Activated naive CD8-positive, alpha-beta T cell treated with anti-CD3 and anti-CD28 coated beads, Interleukin-2, amount 50 U/mL, for 24 hours (primary cell): Measurements from ENCODE around the gene SLC25A25.

Experiments
- ATAC-seq: fragments of 150-1000 bp; cut with Tn5 transposase; one replicate; pipeline ENCODE4 v1.10.0; 2021
- DNase-seq: peaks from one replicate; pipeline ENCODE4 v3.0.0; 2021
- H3K27ac Mint-ChIP-seq: one replicate; pipeline ENCODE4 v1.8.0; 2021; ENCODE audit warnings: mild to moderate bottlenecking, mixed read lengths
- H3K27me3 Mint-ChIP-seq: one replicate; pipeline ENCODE4 v1.8.0; 2021; ENCODE audit warnings: mixed read lengths
- H3K36me3 Mint-ChIP-seq: one replicate; pipeline ENCODE4 v1.8.0; 2021; ENCODE audit warnings: low read depth, mixed read lengths
- H3K4me1 Mint-ChIP-seq: one replicate; pipeline ENCODE4 v1.8.0; 2021; ENCODE audit warnings: mixed read lengths
- H3K4me3 Mint-ChIP-seq: one replicate; pipeline ENCODE4 v1.8.0; 2021; ENCODE audit warnings: mild to moderate bottlenecking, moderate library complexity, mixed read lengths
- H3K9me3 Mint-ChIP-seq: one replicate; pipeline ENCODE4 v1.8.0; 2021; ENCODE audit warnings: mixed read lengths

Gene SLC25A25

GRCh38 chr9:128150594-128151308 lies 82.7 kb downstream of the SLC25A25 start:
- Mint-ChIP-seq H3K9me3 (no peaks in the 10 kb centered on the region), H3K36me3 (no peaks in the 10 kb centered on the region), H3K4me1 (no peaks in the 10 kb centered on the region), H3K4me3 (no peak overlapping the region), H3K27ac (no peak overlapping the region), H3K27me3 (no peaks in the 10 kb centered on the region)
- peak; percentile 41 for ATAC-seq
- peak; percentile 21 for DNase-seq

- Mint-ChIP-seq H3K4me3 (no peak overlapping the region), H3K27me3 (no peaks in the 10 kb centered on the region), H3K27ac (no peak overlapping the region), H3K4me1 (no peaks in the 10 kb centered on the region), H3K9me3 (no peaks in the 10 kb centered on the region), H3K36me3 (no peaks in the 10 kb centered on the region)
- no peak for DNase-seq
- ATAC-seq: no peak
Measured at GRCh38 chr9:128151309-128152132, 83.5 kb downstream of the SLC25A25 start.

DNA sequence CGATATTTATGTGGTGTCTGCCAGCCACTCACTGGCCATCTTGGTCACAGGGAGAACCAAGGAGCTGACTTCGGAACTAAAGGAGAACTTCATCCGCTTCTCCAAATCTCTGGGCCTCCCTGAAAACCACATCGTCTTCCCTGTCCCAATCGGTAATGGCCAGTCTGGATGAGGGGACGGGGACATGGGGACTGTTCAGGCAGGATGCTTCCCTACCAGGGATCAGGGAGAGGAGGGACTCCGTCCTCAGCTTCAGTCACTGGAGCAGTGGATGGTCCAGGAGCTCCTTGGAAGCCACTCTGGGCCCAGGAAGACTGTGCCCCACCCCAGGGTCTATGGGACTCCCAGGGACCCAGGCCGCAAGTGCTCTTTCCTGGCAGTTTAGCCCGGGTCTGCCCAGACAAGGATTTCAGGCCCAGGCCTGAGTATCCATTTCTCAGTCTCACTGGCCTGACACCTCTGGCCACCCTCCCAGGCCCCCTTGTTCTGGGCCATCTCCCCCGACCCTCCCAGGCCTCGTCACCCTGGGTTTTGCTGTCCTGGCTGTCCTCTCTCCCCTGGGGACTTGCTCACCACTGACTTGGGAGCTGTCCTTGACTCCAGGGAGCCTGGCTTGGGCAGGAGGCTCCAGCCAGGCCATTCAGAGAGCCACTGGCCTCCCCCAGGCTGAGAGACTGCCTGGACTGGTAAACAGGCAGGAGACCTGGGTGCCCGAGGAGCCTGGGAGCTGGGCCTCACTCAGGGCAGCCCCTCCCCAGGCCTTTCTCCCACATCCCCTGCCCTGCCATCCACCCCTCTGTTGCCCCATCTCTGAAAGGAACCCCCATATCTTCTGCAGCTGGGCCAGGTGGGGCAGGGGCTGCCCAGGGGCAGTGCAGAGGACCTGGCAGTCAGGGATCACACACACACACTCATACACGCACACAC lies 84.4 kb downstream of the SLC25A25 start:
- Mint-ChIP-seq H3K4me3 (no peak overlapping the region), H3K27me3 (no peaks in the 10 kb centered on the region), H3K36me3 (no peaks in the 10 kb centered on the region), H3K9me3 (no peaks in the 10 kb centered on the region), H3K27ac (no peak overlapping the region), H3K4me1 (no peaks in the 10 kb centered on the region)
- no peak for DNase-seq
- no peak for ATAC-seq

DNA sequence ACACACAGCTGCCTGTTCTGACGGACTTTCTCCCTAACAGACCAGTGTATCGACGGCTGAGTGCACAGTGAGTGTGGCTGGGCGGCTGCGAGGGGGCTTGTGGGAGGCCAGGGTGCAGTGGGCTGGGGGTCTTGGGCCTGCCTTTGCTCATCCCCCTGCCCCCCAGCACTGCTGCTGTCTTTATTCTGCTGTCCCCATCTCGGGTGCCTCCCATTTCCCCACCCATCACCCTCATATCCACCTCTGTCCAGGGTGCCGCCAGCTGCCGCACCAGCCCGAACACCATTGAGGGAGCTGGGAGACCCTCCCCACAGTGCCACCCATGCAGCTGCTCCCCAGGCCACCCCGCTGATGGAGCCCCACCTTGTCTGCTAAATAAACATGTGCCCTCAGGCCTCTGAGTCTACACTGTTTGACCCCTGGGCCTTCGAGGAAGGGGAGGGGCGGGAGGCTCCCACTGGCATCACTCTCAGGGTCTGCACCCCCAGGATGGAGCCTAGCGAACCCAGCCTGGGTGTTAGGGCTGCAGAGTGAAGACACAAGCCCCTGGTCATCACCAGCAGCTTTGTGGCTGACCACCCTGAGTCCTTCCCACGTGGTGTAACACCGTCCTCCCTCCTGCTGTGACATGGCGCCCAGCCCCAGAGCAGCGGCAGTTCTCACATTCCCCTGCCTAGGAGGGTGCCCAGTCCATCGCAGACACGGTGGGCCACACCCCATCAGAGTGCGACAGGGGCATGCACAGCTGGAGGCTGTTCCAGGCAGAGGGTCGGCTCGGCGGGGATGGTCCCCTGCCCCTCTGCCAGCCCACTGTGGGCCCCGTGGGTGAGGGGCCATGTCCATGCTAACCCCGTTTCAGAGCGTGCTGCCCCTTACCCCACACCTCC lies 85.3 kb downstream of the SLC25A25 start:
- no peaks in the 10 kb centered on the region for H3K36me3 Mint-ChIP-seq

DNA sequence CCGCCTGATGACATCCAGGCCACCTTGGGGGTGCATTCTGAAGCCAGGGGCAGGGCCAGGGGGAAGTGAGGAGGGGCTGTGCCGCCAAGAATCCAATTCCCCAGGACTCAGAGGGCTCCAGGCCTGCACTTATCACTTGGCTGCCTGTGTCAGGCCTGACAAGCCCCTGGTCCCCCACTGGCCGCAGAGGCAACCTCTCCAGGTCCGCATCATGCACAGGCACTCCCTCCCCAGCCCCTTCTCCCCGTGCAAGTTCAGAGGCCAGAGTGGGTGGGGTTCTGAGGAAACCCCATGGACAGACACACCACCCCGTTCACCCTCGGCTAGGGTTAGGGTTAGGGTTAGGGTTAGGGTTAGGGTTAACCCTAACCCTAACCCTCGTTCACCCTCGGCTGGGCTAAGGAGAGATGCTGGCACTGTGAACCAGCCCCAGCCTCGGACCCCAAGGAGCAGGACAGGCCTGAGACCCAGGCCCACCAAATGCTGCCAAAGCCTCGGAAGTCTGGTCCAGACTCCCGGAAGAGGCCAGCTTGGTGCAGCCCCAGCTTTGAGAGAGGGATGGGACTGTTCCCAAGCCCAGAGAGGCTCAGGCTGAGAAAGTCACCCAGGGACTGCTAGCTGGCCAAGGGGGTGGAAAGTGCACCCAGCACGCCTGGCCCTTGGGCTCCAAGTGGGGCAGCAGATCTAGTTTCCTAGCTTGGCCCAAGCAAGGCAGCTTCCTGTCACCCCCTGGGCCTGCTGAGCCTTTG lies 86.1 kb downstream of the SLC25A25 start:
- H3K4me1 Mint-ChIP-seq: no peaks in the 10 kb centered on the region
- no peak for ATAC-seq
- H3K27me3 Mint-ChIP-seq: no peaks in the 10 kb centered on the region

More for the DNA sequence above, 85.3 kb downstream of the SLC25A25 start:
- no peak for ATAC-seq
- H3K27me3 Mint-ChIP-seq: no peaks in the 10 kb centered on the region
- no peaks in the 10 kb centered on the region for H3K4me1 Mint-ChIP-seq
- DNase-seq: no peak
- H3K9me3 Mint-ChIP-seq: no peaks in the 10 kb centered on the region
- H3K27ac Mint-ChIP-seq: no peak overlapping the region
- no peak overlapping the region for H3K4me3 Mint-ChIP-seq

DNA sequence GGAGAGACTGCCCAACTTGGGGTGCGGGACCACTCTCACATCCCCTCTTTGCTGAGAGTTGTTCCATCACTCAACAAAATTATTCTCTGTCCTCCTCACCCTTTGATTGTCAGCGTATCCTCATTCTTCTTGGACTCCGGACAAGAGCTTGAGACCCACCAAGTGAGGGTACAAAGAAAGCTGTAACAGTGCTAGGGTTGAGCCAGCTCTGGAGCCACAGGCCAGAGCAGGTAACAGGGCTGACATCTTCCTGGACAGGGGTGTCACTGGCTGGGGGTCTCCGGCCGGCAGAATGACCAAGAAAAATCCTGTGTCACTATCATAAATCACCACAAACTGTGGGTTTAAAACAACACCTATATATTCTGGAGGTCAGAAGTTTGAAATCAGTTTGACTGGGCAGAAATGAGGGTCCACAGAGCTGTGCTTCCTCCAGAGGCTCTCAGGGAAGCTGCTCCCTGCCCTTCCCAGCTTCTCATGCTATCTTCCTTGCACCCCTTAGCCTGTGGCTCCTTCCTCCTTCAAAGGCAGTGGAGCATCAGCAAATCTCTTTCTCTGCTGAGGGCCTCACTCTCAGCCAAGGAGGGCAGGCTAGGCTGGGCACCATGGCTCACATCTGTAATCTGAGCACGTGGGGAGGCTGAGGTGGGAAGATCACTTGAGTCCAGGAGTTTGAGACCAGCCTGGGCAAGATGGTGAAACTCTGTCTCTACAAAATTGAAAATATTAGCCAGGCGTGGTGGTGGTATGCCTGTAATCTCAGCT lies 87.9 kb downstream of the SLC25A25 start:
- H3K27me3 Mint-ChIP-seq: no peaks in the 10 kb centered on the region
- ATAC-seq (no peak), DNase-seq (no peak)
- no peaks in the 10 kb centered on the region for H3K9me3 Mint-ChIP-seq
- peaks cover 4% of the 10 kb centered on the region for H3K4me1 Mint-ChIP-seq
- H3K27ac Mint-ChIP-seq: no peak overlapping the region
- no peak overlapping the region for H3K4me3 Mint-ChIP-seq
- no peaks in the 10 kb centered on the region for H3K36me3 Mint-ChIP-seq

More for the DNA sequence above, 86.1 kb downstream of the SLC25A25 start:
- H3K4me3 Mint-ChIP-seq: no peak overlapping the region
- H3K27ac Mint-ChIP-seq: no peak overlapping the region
- H3K36me3 Mint-ChIP-seq: no peaks in the 10 kb centered on the region
- no peak for DNase-seq
- no peaks in the 10 kb centered on the region for H3K9me3 Mint-ChIP-seq
